ENCODE results near the gene GUCY1A1.
"Not testable (repeated sequence)": the region's sequence is repeated elsewhere in the genome, so short reads cannot be mapped to it uniquely, and the experiment has no call there.

The GUCY1A1 gene

GRCh38 chr4:155666344-155667221 is at the start of gene GUCY1A1:
GUCY1A1 (plus strand) TSS chr4:155666848; CDS start chr4:155696868, 30,020 bp downstream.
- DNase-seq = peak; percentile 15

- DNase-seq = no peak
Measured at GRCh38 chr4:155617296-155617695, 49.4 kb upstream of the GUCY1A1 start.

- no peak for DNase-seq
Measured at GRCh38 chr4:155618183-155618838, 48.3 kb upstream of the GUCY1A1 start.

- DNase-seq = no peak
Measured at GRCh38 chr4:155620637-155621036, 46.0 kb upstream of the GUCY1A1 start.

GRCh38 chr4:155624478-155624877 is 42.2 kb upstream of the GUCY1A1 start:
- DNase-seq = no peak

- DNase-seq = no peak
Measured at GRCh38 chr4:155626561-155626960, 40.1 kb upstream of the GUCY1A1 start.

- DNase-seq = no peak
Measured at GRCh38 chr4:155629183-155629825, 37.3 kb upstream of the GUCY1A1 start.

GRCh38 chr4:155629956-155630355 is 36.7 kb upstream of the GUCY1A1 start:
- no peak for DNase-seq

- no peak for DNase-seq
Measured at GRCh38 chr4:155632310-155632840, 34.3 kb upstream of the GUCY1A1 start.

GRCh38 chr4:155638195-155638965 is 28.3 kb upstream of the GUCY1A1 start:
- DNase-seq = no peak

GRCh38 chr4:155639704-155640523 is 26.7 kb upstream of the GUCY1A1 start:
- DNase-seq = peak; percentile 24

GRCh38 chr4:155640751-155641150 is 25.9 kb upstream of the GUCY1A1 start:
- DNase-seq = no peak

GRCh38 chr4:155643087-155643486 is 23.6 kb upstream of the GUCY1A1 start:
- no peak for DNase-seq

- no peak for DNase-seq
Measured at GRCh38 chr4:155646001-155646400, 20.6 kb upstream of the GUCY1A1 start.

- not testable (repeated sequence) for DNase-seq
Measured at GRCh38 chr4:155650785-155651184, 15.9 kb upstream of the GUCY1A1 start.

GRCh38 chr4:155653052-155653451 is 13.6 kb upstream of the GUCY1A1 start:
- DNase-seq = no peak

- DNase-seq = no peak
Measured at GRCh38 chr4:155656025-155656424, 10.6 kb upstream of the GUCY1A1 start.

GRCh38 chr4:155657169-155657568 is 9.5 kb upstream of the GUCY1A1 start:
- DNase-seq = no peak

- DNase-seq = no peak
Measured at GRCh38 chr4:155657985-155658680, 8.5 kb upstream of the GUCY1A1 start.

- no peak for DNase-seq
Measured at GRCh38 chr4:155658681-155659064, 8.0 kb upstream of the GUCY1A1 start.

GRCh38 chr4:155659176-155659575 is 7.5 kb upstream of the GUCY1A1 start:
- DNase-seq = no peak
